ENCODE measurements around the gene PNPLA2.
A peak's percentile ranks its signal among the peaks of the same experiment; 100 is the strongest.

PNPLA2 gene

DNA sequence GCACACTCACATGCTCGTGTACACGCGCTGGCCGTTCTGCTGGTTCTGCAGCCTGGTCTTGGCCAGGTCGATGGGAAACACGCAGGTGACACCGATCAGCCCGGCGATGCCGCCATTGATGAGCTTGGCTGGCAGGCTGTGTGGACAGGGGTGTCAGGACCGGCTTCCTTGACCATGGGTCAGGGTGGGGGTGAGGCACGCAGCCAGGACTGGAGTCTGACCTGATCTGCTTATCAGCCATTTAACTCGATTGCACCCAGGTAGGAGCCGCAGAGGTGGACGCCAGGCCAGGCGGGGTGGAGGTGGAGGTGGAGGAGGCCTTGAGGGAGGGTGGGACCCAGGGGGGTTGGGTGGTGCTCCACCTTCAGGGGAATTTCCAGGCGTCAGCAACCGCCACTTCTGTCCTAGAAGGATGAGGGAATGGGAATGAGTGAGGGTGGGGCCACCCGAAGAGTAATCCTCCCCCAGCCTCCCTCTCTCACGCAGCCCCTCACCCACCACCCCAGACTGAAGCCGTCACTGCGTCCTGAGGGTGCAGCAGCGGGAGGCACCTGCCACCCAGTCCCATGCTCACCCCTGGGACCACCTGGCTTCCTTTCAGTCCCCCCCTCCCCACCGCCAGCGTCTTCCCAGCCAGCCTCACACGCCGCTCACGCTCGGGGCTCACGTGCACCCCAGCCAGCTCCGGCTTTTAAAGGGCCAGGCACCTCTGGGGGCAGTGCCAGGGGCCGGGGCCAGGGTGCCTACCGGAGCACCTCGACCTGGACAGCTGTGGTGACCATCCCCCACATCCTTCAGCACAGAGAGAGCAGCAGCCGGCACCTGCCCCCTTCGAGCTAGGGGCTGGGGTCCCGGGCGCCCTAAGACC lies 23.7 kb upstream of the PNPLA2 start:
- no peak overlapping the region for H2AFZ ChIP-seq (ENCODE audit: low read length, unreplicated experiment)
- H3K27ac ChIP-seq (ENCODE audit: low read depth, low read length) = no peak overlapping the region
- H3K36me3 ChIP-seq (ENCODE audit: insufficient read depth, low read length) = no peaks in the 10 kb centered on the region
- H3K79me2 ChIP-seq (ENCODE audit: control insufficient read depth, insufficient read depth, low read length, unreplicated experiment) = peaks cover 6% of the 10 kb centered on the region
- H3K4me3 ChIP-seq (ENCODE audit: low read depth, low read length) = peak overlapping the region; percentile 86
- peaks cover 8% of the 10 kb centered on the region for H3K4me1 ChIP-seq (ENCODE audit: control insufficient read depth, insufficient read depth, low read length, unreplicated experiment)
- H3K27me3 ChIP-seq (ENCODE audit: insufficient read depth, low read length) = no peaks in the 10 kb centered on the region

DNA sequence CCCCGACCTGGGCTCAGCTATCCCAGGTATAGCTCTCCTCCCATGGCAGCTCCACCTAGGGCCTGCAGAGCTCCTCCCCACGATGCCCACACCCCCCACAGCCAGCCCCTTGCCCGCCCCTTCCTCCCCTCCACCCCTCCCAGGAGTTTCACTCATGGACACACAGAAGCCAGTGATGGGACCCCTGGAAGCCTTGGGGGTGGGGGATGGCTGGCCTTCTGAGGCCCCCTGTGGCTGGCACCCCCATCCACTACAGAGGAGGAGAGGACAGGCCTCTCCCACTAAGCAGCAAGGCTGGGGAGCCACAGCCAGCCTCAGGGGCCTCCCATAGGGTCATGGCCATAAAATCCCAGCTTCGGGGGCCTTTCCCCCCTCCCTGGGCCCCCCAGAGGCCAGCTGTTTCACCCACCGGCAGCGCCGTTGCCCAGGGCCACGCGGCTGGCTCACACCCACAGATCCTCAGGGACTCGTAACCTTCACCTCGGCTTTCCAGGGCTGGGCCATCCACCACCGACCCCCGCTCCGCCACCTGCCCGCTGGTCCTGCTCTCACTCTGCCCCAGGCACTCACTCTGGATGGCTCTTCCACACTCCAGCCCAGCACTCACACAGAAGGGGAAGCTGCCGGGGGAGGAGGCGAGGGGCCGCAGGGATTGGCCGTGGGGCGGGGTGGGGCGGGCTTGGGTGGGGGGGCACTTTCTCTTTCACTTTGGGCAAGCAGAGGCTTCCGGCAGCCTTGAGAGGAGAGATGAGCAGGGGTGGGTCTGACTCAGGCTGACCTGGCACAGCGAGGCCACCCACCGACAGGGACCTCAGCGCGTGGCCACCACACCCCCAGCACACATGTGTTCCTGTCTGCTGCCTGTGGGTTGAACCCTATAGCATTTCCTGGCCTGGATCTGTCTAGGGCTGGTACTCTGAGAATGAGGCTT lies 22.8 kb upstream of the PNPLA2 start:
- Histone ChIP-seq H3K79me2 (ENCODE audit: control insufficient read depth, insufficient read depth, low read length, unreplicated experiment) (peaks cover 6% of the 10 kb centered on the region), H3K27ac (ENCODE audit: low read depth, low read length) (peak overlapping the region; percentile 67), H2AFZ (ENCODE audit: low read length, unreplicated experiment) (no peak overlapping the region), H3K36me3 (ENCODE audit: insufficient read depth, low read length) (no peaks in the 10 kb centered on the region), H3K4me3 (ENCODE audit: low read depth, low read length) (peak overlapping the region; percentile 86), H3K27me3 (ENCODE audit: insufficient read depth, low read length) (no peaks in the 10 kb centered on the region), H3K4me1 (ENCODE audit: control insufficient read depth, insufficient read depth, low read length, unreplicated experiment) (peaks cover 8% of the 10 kb centered on the region)

DNA sequence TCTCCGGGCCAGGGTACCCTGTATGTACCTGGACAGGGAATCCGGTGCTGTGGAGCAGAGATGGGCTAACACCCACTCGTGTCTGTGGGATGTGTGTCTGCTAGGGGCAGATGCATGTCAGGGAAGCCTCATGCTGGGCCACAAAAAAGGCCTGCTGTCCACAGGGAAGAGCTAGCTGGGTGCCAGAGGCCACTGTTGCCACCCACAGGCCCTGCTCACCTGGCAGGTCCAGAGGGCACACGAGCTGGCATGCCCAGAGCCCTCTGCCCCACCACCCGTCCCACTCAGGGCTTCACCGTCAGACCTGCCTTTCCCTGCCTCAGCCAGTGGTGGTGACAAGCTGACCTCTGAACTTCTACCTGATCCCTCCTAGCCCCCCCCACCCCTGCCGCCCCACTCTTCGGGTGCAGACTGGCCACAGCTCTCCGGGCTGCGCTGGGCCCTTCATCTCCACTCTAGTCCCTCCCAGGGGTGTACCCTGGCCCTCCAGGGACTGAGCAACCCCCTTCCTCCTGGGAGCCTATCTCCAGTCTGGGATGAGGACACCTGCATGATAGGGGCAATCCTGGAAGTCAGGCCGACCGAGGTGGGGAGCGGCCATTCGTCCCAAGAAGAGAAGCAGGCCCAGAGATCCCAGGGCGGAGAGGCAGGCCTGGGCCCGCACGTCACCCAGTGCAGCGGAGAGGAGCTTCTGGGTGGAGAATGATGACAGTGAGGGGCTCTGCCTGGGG lies 22.0 kb upstream of the PNPLA2 start:
- Histone ChIP-seq H3K27ac (ENCODE audit: low read depth, low read length) (peak overlapping the region; percentile 67), H3K4me1 (ENCODE audit: control insufficient read depth, insufficient read depth, low read length, unreplicated experiment) (peaks cover 8% of the 10 kb centered on the region), H3K4me3 (ENCODE audit: low read depth, low read length) (peak overlapping the region; percentile 86), H3K79me2 (ENCODE audit: control insufficient read depth, insufficient read depth, low read length, unreplicated experiment) (peaks cover 6% of the 10 kb centered on the region), H3K36me3 (ENCODE audit: insufficient read depth, low read length) (no peaks in the 10 kb centered on the region), H2AFZ (ENCODE audit: low read length, unreplicated experiment) (no peak overlapping the region), H3K27me3 (ENCODE audit: insufficient read depth, low read length) (no peaks in the 10 kb centered on the region)

DNA sequence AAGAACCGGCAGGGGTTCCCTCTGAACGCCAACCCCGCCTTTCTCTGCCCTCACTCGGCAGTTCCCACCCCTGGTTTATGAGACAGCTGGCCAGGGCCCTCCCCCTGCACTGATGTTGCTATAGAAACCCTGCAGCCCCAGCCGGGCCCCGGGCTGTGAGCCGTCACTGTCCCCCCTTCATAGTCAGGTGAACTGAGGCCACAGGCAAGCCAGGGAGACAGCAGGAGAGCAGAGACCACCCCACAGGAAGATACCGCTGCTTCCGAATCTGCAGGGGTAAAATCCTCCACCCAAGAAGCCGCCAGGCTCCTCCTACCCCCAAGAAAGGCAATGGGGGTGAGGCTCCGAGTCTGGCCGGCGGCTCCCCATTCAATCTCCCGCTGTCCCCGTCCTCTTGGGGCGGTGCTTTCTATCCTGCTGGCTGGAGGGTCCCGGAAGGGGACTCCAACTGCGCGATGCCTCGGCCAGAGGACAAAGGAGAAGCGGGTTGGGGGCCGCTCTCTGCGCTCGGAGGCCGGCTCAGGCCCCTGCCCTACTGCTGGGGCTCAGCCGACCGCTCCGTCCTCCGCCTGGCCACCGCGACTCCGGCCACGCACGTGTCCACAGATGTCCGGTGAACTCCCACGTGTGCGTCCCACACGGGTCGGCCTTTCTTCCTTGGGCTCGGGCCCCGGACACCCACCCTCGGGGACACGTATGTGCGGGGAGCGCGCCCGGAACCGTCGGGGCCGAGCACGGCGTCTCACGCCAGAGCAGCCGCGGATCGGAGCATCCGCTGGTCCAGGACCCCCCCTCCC lies 21.2 kb upstream of the PNPLA2 start:
- peak overlapping the region; percentile 32 for H2AFZ ChIP-seq (ENCODE audit: low read length, unreplicated experiment)
- peak overlapping the region; percentile 86 for H3K4me3 ChIP-seq (ENCODE audit: low read depth, low read length)
- no peaks in the 10 kb centered on the region for H3K27me3 ChIP-seq (ENCODE audit: insufficient read depth, low read length)
- H3K27ac ChIP-seq (ENCODE audit: low read depth, low read length) = peak overlapping the region; percentile 67
- H3K36me3 ChIP-seq (ENCODE audit: insufficient read depth, low read length) = no peaks in the 10 kb centered on the region
- H3K4me1 ChIP-seq (ENCODE audit: control insufficient read depth, insufficient read depth, low read length, unreplicated experiment) = peaks cover 8% of the 10 kb centered on the region
- peaks cover 6% of the 10 kb centered on the region for H3K79me2 ChIP-seq (ENCODE audit: control insufficient read depth, insufficient read depth, low read length, unreplicated experiment)

DNA sequence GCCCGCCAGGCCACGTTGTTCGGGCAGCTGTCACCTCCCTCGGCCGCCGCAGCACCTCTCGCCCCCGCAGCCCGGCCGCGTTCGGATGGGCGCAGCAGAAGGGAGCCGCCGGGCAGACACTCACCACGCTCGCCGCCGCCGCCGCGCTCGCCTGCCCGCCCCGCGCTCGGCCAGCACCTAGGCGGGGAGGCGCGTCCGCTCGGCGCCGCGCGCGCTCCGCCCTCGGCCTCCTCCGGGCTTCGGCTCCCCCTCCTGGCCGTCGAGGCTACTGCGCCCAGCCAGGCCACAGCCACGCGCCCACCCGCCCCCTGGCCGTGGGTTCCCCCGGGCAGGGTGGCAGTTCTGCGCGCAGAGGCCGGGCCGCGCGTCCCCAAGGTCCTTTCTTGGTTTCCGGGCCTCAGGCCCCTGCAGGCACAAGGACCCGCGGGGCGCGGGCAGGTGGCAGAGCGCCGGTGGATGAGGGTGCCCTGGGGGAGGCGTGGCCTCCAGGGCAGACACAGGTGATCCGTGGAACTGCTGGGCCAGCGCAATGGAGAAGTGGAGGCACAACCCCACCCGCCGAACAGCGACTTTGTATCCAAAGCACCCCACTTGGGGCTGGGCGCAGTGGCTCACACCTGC lies 20.5 kb upstream of the PNPLA2 start, which contains the start of gene SLC25A22:
Gene SLC25A22 (minus strand): TSS at position 189 of the 621 bp plus-strand sequence. CDS start 3,275 bp downstream, outside the sequence.
- H3K36me3 ChIP-seq (ENCODE audit: insufficient read depth, low read length) = no peaks in the 10 kb centered on the region
- no peaks in the 10 kb centered on the region for H3K27me3 ChIP-seq (ENCODE audit: insufficient read depth, low read length)
- H2AFZ ChIP-seq (ENCODE audit: low read length, unreplicated experiment) = peak within 1 kb of the TSS; percentile 32
- H3K27ac ChIP-seq (ENCODE audit: low read depth, low read length) = peak within 1 kb of the TSS; percentile 67
- peaks cover 6% of the 10 kb centered on the region for H3K79me2 ChIP-seq (ENCODE audit: control insufficient read depth, insufficient read depth, low read length, unreplicated experiment)
- peaks cover 8% of the 10 kb centered on the region for H3K4me1 ChIP-seq (ENCODE audit: control insufficient read depth, insufficient read depth, low read length, unreplicated experiment)
- peak within 1 kb of the TSS; percentile 86 for H3K4me3 ChIP-seq (ENCODE audit: low read depth, low read length)

DNA sequence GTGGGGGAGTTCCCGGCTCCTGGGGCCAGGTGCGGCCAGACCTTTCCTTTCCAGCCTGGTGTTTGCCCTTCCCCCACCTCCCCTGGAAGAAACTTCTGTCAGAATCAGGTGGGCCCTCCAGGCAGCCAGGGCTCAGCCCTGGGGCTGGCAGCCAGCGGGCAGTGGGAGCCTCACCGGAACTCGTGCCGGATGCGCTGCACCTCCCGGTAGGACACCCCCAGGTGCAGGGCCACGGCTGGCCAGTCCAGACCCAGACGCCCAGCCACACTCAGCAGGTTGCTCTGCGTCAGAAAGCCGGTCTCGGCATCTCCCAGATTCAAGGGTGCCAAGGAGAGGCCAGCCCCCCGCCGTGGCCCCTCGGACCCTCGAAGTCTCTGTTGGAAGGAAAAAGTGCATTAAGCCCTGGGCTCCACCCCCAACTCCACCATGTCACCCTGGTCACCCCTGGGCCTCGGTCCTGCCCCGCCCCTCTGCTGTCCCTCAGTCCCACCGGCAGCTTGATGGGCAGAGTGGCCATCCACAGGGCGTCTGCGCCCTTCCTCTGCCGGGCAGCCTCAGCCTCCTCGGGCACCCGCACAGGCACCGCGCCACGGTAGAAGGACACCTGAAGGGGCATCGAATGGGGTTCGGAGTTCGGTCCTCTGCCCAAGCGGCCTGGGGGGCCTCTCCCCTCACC lies 18.9 kb upstream of the PNPLA2 start:
- Histone ChIP-seq H3K27me3 (ENCODE audit: insufficient read depth, low read length) (no peaks in the 10 kb centered on the region), H3K79me2 (ENCODE audit: control insufficient read depth, insufficient read depth, low read length, unreplicated experiment) (peaks cover 6% of the 10 kb centered on the region), H3K36me3 (ENCODE audit: insufficient read depth, low read length) (no peaks in the 10 kb centered on the region), H3K4me1 (ENCODE audit: control insufficient read depth, insufficient read depth, low read length, unreplicated experiment) (peaks cover 14% of the 10 kb centered on the region), H3K4me3 (ENCODE audit: low read depth, low read length) (no peak overlapping the region), H3K27ac (ENCODE audit: low read depth, low read length) (no peak overlapping the region), H2AFZ (ENCODE audit: low read length, unreplicated experiment) (no peak overlapping the region)

DNA sequence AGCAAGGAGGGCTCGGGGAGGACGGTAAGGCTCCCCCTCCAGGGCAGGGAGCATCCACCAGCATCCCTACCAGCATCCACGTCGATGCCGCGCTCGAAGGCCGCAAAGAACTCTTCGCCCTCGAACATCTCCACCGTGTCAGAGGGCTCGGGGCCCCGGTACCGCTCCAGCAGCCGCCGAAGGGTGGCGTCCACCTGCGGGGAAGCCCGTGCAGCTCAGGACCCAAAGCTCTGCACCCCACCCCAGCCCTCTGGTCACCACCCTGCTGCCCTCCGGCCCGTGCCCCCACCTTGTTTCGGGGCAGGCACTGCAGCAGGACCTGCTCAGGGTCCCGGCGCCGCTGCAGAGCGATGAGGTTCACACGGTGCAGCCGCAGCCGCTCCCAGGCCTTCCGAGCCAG lies 18.2 kb upstream of the PNPLA2 start:
- H2AFZ ChIP-seq (ENCODE audit: low read length, unreplicated experiment) = no peak overlapping the region
- H3K4me1 ChIP-seq (ENCODE audit: control insufficient read depth, insufficient read depth, low read length, unreplicated experiment) = peaks cover 14% of the 10 kb centered on the region
- no peaks in the 10 kb centered on the region for H3K27me3 ChIP-seq (ENCODE audit: insufficient read depth, low read length)
- no peak overlapping the region for H3K4me3 ChIP-seq (ENCODE audit: low read depth, low read length)
- H3K27ac ChIP-seq (ENCODE audit: low read depth, low read length) = no peak overlapping the region
- H3K79me2 ChIP-seq (ENCODE audit: control insufficient read depth, insufficient read depth, low read length, unreplicated experiment) = no peaks in the 10 kb centered on the region
- no peaks in the 10 kb centered on the region for H3K36me3 ChIP-seq (ENCODE audit: insufficient read depth, low read length)

DNA sequence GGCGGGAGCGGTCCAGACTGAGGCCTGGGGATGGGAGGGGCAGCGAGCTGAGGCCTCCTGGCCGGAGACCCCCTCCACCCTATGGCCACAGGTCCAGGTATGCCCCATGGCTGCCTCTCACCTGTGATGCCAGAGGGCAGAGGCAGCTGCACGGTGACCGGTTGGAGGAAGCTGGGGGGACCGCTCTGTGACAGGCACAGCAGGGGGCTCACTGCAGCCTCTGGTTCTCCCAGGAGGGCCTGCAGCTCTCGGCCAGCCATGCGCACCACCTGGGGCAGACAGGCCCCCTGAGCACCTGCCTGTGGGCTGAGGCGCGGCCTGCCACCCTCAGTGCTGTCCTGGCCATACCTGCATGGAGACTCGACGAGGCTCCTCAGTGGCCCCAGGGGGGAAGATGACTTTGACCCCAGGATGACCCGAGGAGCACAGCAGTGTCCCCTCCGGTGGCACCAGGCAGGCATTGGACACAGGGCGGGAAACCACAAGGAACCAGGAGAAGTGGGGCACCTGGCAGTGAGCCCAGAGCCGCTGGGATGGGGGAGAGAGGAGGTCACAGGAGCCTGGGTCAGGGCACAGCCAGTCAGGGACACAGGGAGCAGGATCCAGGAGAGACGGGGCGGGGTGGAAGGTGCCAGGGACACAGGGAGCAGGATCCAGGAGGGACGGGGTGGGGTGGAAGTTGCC lies 17.5 kb upstream of the PNPLA2 start:
- peaks cover 14% of the 10 kb centered on the region for H3K4me1 ChIP-seq (ENCODE audit: control insufficient read depth, insufficient read depth, low read length, unreplicated experiment)
- no peaks in the 10 kb centered on the region for H3K79me2 ChIP-seq (ENCODE audit: control insufficient read depth, insufficient read depth, low read length, unreplicated experiment)
- H3K4me3 ChIP-seq (ENCODE audit: low read depth, low read length) = no peak overlapping the region
- no peak overlapping the region for H3K27ac ChIP-seq (ENCODE audit: low read depth, low read length)
- H2AFZ ChIP-seq (ENCODE audit: low read length, unreplicated experiment) = no peak overlapping the region
- no peaks in the 10 kb centered on the region for H3K36me3 ChIP-seq (ENCODE audit: insufficient read depth, low read length)
- no peaks in the 10 kb centered on the region for H3K27me3 ChIP-seq (ENCODE audit: insufficient read depth, low read length)
